Measurements from ENCODE around the gene COA4. TPM values are rescaled to one million over a fixed set of nuclear protein-coding genes. Genes with fewer than 3 reads are reported as not detected.

Gene COA4
- total RNA-seq, 4 donors from 2014 or later: 43.9 to 88.5 (median 64.9) TPM

DNA sequence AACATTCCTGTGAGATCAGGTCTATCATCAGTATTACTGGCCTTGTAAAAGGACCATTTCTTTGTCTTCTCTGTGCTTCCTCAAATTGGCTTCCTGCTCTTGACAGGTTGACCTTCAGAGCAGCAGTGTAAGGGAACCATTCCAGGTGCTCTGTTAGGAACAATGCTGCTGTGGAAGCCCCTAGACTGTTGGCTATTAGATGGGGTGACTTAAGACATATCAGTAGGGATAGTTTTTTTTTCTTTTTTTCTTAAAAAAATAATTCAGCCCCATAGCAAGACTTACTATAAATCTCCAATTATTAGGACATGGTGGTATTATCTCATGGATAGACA is 37.6 kb downstream of the COA4 start:
- no peak for DNase-seq
- H3K36me3 ChIP-seq: peaks cover 0 to 49% (median 0%) of the 10 kb centered on the region in 3 donors
- no peak overlapping the region for H3K4me3 ChIP-seq
- H3K27ac ChIP-seq: no peak overlapping the region
- TF ChIP-seq POLR2A (IDR thresholded peaks at IDR 0.05) (no peak), CTCF (IDR thresholded peaks at IDR 0.05) (no peak)
- intact Hi-C loops (cut with DNase I): no loop called here
- no peaks in the 10 kb centered on the region for H3K4me1 ChIP-seq
- H3K27me3 ChIP-seq: no peaks in the 10 kb centered on the region
- no peaks in the 10 kb centered on the region for H3K9me3 ChIP-seq

DNA sequence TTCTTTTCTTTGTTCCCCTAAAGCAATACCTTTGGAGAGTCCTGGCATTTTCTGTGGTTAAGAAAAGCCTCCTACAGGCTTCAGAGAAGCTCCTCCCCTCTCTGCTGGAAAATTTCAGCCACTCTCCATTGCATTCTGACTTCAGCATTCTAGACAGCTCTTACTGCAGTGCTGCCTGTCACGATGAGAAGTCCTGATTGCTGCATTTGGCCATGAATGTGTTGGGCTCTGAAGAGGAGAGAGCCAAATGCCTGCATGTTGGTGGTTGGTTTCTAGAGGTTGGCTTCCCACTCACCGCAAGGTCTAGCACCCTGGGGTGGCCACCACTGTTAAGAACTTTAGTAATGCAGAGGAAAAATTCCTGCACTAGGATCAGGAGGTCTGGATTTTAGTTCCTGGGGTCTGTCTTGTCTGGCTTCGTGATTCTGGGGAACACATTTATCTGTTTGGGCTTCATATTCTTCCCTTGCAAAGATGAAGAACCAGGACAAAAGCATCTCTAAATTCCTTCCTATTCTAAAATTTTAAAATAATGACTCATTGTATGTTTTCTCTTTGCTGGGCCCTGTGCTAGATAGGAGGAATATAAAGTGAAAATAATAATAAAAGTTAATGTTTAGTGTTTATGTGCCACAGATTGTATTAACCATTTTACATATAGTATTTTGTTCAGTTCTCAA is 38.1 kb downstream of the COA4 start:
- peaks cover 0 to 48% (median 0%) of the 10 kb centered on the region in 3 donors for H3K36me3 ChIP-seq
- intact Hi-C loops (cut with DNase I): no loop called here
- 73 to 94% methylated on average over 3 of the region's 3 CpGs for WGBS, 2 donors
- DNase-seq: no peak
- H3K4me1 ChIP-seq: no peaks in the 10 kb centered on the region
- H3K4me3 ChIP-seq: no peak overlapping the region
- no peaks in the 10 kb centered on the region for H3K27me3 ChIP-seq
- no peak overlapping the region for H3K27ac ChIP-seq
- TF ChIP-seq POLR2A (IDR thresholded peaks at IDR 0.05) (no peak), CTCF (IDR thresholded peaks at IDR 0.05) (no peak)
- no peaks in the 10 kb centered on the region for H3K9me3 ChIP-seq

DNA sequence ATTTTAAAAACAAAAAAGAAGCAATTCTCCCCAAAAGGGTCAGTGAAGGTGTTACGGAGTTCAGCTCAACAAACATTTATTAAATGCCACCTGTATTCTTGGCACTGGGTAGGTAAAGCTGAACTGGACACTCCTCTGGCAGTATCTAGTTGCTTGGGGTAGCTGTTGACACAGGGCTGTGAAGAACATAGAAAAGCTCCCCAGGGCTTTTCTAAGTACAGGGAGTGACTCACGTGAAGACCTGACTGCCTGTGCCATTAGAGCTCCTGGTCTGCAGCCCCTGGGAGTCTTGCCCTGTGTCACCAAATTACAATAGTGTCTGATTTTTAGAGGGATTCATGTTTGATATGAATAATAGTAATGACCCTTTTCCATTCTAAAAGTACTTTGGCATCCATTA is 43.6 kb downstream of the COA4 start:
- Histone ChIP-seq H3K9me3 (no peaks in the 10 kb centered on the region), H3K4me3 (no peak overlapping the region), H3K4me1 (no peaks in the 10 kb centered on the region), H3K27ac (no peak overlapping the region), H3K36me3 (peaks cover 0 to 75% (median 0%) of the 10 kb centered on the region in 3 donors), H3K27me3 (no peaks in the 10 kb centered on the region)
- TF ChIP-seq POLR2A (IDR thresholded peaks at IDR 0.05) (no peak), CTCF (IDR thresholded peaks at IDR 0.05) (no peak)
- intact Hi-C loops (cut with DNase I): no loop called here
- DNase-seq: no peak
- 78 to 81% methylated on average over 2 of the region's 2 CpGs for WGBS, 2 donors

DNA sequence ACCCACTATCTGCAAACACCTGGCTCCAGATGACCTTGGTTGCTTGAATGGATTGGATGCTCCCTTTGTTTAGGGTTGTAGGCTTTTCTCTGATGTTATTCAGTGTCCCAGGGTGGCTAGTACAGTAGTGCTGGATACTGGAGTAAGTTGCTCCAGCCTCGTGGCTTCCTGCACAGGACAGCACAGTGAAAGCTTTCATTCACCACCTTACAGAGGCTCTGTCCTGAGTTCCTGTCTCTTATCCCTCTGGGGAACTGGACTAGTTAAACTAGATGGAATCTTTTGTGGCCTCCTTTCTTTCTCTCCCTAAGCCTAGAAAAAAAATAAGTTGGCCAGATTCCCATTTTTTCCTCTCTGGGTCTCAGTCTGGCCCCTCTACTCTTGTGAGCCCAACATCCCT is 46.4 kb downstream of the COA4 start:
- Histone ChIP-seq H3K27ac (no peak overlapping the region), H3K36me3 (peaks cover 0 to 86% (median 0%) of the 10 kb centered on the region in 3 donors), H3K4me3 (no peak overlapping the region), H3K27me3 (no peaks in the 10 kb centered on the region), H3K9me3 (no peaks in the 10 kb centered on the region), H3K4me1 (no peaks in the 10 kb centered on the region)
- no peak for TF ChIP-seq POLR2A (IDR thresholded peaks at IDR 0.05)
- no peak for TF ChIP-seq CTCF (IDR thresholded peaks at IDR 0.05)
- intact Hi-C loops (cut with DNase I): no loop called here
- no peak for DNase-seq
- WGBS, 2 donors: 57% methylated on average over 1 of the region's 1 CpG; no CpG with 5 or more reads in 1 of the 2 donors

Other genes with a start within 250 kb of the COA4 start
- 1 to 10 TPM in 2 of 4 donors, under 1 TPM in 2; 0.22 to 5.6 (median 2.2) TPM for gene PLEKHB1, start 230.3 kb downstream of the COA4 start, total RNA-seq
- 100 to 1,000 TPM; 115 to 234 (median 161) TPM for gene RAB6A, start 115.8 kb downstream of the COA4 start, total RNA-seq
- 10 to 100 TPM in 3 of 4 donors, 1 to 10 TPM in 1; 9.2 to 23.5 (median 18.8) TPM for gene MRPL48, start 89.0 kb downstream of the COA4 start, total RNA-seq
- 10 to 100 TPM in 1 of 4 donors, 1 to 10 TPM in 3; 4.3 to 10.9 (median 8.3) TPM for gene PAAF1, start 153 bp upstream of the COA4 start, total RNA-seq
- gene DNAJB13, start 74.2 kb upstream of the COA4 start, total RNA-seq: not detected
- 10 to 100 TPM in 1 of 4 donors, 1 to 10 TPM in 3; 4.0 to 26.7 (median 7.1) TPM for gene UCP2, start 106.0 kb upstream of the COA4 start, total RNA-seq
- gene UCP3, start 132.2 kb upstream of the COA4 start, total RNA-seq: 1 to 10 TPM in 1 of 4 donors, under 1 TPM in 2, not detected in 1; 0.53 to 1.5 (median 0.92) TPM